H1 (cell line): Measurements from ENCODE around the gene LSM7. TPM values are rescaled to one million over a fixed set of nuclear protein-coding genes. Genes with fewer than 3 reads are reported as not detected.

Experiments
- CTCF ChIA-PET: fragments of 300-600 bp; sonication (Branson Sonifier 250); formaldehyde crosslinking; loops from one replicate; lab custom pipeline; 2021; ENCODE audit not compliant: partially characterized antibody; lab: Charles Lee
- POLR2A ChIA-PET: fragments of 300-600 bp; sonication (Branson Sonifier 250); formaldehyde crosslinking; loops from one replicate; lab custom pipeline; 2021; ENCODE audit warnings: inconsistent platforms; ENCODE audit not compliant: partially characterized antibody; lab: Charles Lee
- DNase-seq, 2 experiments: peaks; one replicate each; pipeline versions ENCODE4 v3.0.0 to v3.0.0-alpha.2; 2010 to 2022; ENCODE audit warnings: low spot score in 2 of 2, low read depth in 1 of 2, mixed read lengths in 1 of 2
- FAIRE-seq: peaks from 2 replicates; lab custom pipeline; 2011; peaks lifted over from hg19 to GRCh38; lab: Jason Lieb, UNC
- H2AFZ ChIP-seq: 2 replicates; pipeline ENCODE4 v1.8.1; 2012; ENCODE audit warnings: low read length, inconsistent platforms
- H2AK5ac ChIP-seq: 2 replicates; pipeline ENCODE4 v1.6.1; 2013; ENCODE audit warnings: low read depth, low read length
- H2BK120ac ChIP-seq: replicated peaks from 2 replicates; pipeline ENCODE3; 2013; ENCODE audit warnings: low read depth, low read length, inconsistent platforms
- H2BK12ac ChIP-seq: 2 replicates; pipeline ENCODE4 v1.6.1; 2013; ENCODE audit warnings: low read depth, low read length
- H2BK15ac ChIP-seq: 2 replicates; pipeline ENCODE4 v1.6.1; 2013; ENCODE audit warnings: low read length
- H2BK20ac ChIP-seq: 2 replicates; pipeline ENCODE4 v1.6.1; 2013; ENCODE audit warnings: low read length
- H2BK5ac ChIP-seq: 2 replicates; pipeline ENCODE4 v1.6.1; 2013; ENCODE audit warnings: low read depth, low read length
- H3K14ac ChIP-seq: 2 replicates; pipeline ENCODE4 v1.6.1; 2013; ENCODE audit warnings: inconsistent platforms; ENCODE audit not compliant: insufficient read length
- H3K18ac ChIP-seq: 2 replicates; pipeline ENCODE4 v1.6.1; 2013; ENCODE audit warnings: low read length; ENCODE audit errors: extremely low read depth
- H3K23ac ChIP-seq: 2 replicates; pipeline ENCODE4 v1.6.1; 2013; ENCODE audit warnings: inconsistent platforms; ENCODE audit not compliant: insufficient read length
- H3K23me2 ChIP-seq: 2 replicates; pipeline ENCODE4 v1.6.1; 2013; ENCODE audit warnings: low read depth, low read length
- H3K27ac ChIP-seq: 2 replicates; pipeline ENCODE4 v1.6.1; 2011; ENCODE audit warnings: low read depth, low read length, inconsistent platforms
- H3K27me3 ChIP-seq, 4 experiments: replicated peaks in 1 of 4; 1 replicate in 1 of 4; 2 replicates in 3 of 4; pipeline versions ENCODE4 v1.6.1 to v1.8.1; 2011 to 2013; ENCODE audit warnings: low read length in 3 of 4, mild to moderate bottlenecking in 3 of 4, inconsistent platforms in 2 of 4, mixed read lengths in 2 of 4, moderate library complexity in 1 of 4; ENCODE audit not compliant: control insufficient read depth in 3 of 4, insufficient read depth in 3 of 4; ENCODE audit errors: extremely low read depth in 1 of 4
- H3K36me3 ChIP-seq, 4 experiments: 2 replicates each; pipeline versions ENCODE4 v1.6.1 to v1.8.1; 2011 to 2013; ENCODE audit warnings: mild to moderate bottlenecking in 4 of 4, low read length in 3 of 4, moderate library complexity in 2 of 4, control low read depth in 1 of 4, inconsistent platforms in 1 of 4; ENCODE audit not compliant: insufficient read depth in 4 of 4, control insufficient read depth in 2 of 4
- H3K4ac ChIP-seq: replicated peaks from 2 replicates; pipeline ENCODE3; 2013; ENCODE audit warnings: low read length, low read depth, mixed read lengths, inconsistent platforms; ENCODE audit not compliant: insufficient read length
- H3K4me1 ChIP-seq, 4 experiments: replicated peaks in 1 of 4; 1 replicate in 1 of 4; 2 replicates in 3 of 4; pipeline versions ENCODE4 v1.6.1 to v1.8.1; 2011 to 2013; ENCODE audit warnings: low read length in 3 of 4, inconsistent platforms in 2 of 4, mixed read lengths in 1 of 4; ENCODE audit not compliant: insufficient read depth in 4 of 4, control insufficient read depth in 3 of 4
- H3K4me2 ChIP-seq, 2 experiments: 2 replicates each; pipeline versions ENCODE4 v1.6.1 to v1.8.1; 2011 to 2013; ENCODE audit warnings: low read depth in 2 of 2, low read length in 2 of 2, control low read depth in 1 of 2, inconsistent platforms in 1 of 2, mild to moderate bottlenecking in 1 of 2; ENCODE audit not compliant: insufficient read depth in 1 of 2
- H3K4me3 ChIP-seq, 4 experiments: fragments of 200-600, 300-600 bp in 1 of 4; sonication (generic), shearing (Covaris generic), sonication (Bioruptor Twin) in 1 of 4; 2 replicates each; pipeline versions ENCODE4 v1.5.1 to v1.8.1; 2011 to 2016; ENCODE audit warnings: low read length in 4 of 4, low read depth in 3 of 4, control low read depth in 2 of 4, inconsistent platforms in 2 of 4, mild to moderate bottlenecking in 2 of 4, mixed read lengths in 1 of 4, moderate library complexity in 1 of 4; ENCODE audit not compliant: insufficient read depth in 2 of 4; ENCODE audit errors: extremely low read depth in 1 of 4
- H3K56ac ChIP-seq: replicated peaks from 2 replicates; pipeline ENCODE3; 2013; ENCODE audit warnings: low read depth, mild to moderate bottlenecking, mixed read lengths, low read length, inconsistent platforms; ENCODE audit not compliant: insufficient read length
- H3K79me1 ChIP-seq: 2 replicates; pipeline ENCODE4 v1.6.1; 2013; ENCODE audit warnings: low read depth, low read length, control low read depth
- H3K79me2 ChIP-seq, 2 experiments: 2 replicates each; pipeline versions ENCODE4 v1.6.1 to v1.8.1; 2012 to 2013; ENCODE audit warnings: low read length in 2 of 2, mild to moderate bottlenecking in 2 of 2, inconsistent platforms in 1 of 2; ENCODE audit not compliant: insufficient read depth in 2 of 2, control insufficient read depth in 1 of 2
- H3K9ac ChIP-seq, 4 experiments: replicated peaks in 1 of 4; 1 replicate in 1 of 4; 2 replicates in 3 of 4; pipeline versions ENCODE4 v1.6.1 to v1.8.1; 2011 to 2013; ENCODE audit warnings: low read depth in 3 of 4, low read length in 3 of 4, control low read depth in 2 of 4, mild to moderate bottlenecking in 2 of 4, moderate library complexity in 2 of 4, inconsistent platforms in 1 of 4; ENCODE audit errors: extremely low read depth in 1 of 4
- H3K9me3 ChIP-seq, 2 experiments: 2 replicates each; pipeline versions ENCODE4 v1.6.1 to v1.8.1; 2012 to 2013; ENCODE audit warnings: mild to moderate bottlenecking in 2 of 2, moderate library complexity in 2 of 2, control low read depth in 1 of 2, inconsistent platforms in 1 of 2, low read depth in 1 of 2, low read length in 1 of 2, mixed read lengths in 1 of 2; ENCODE audit not compliant: insufficient read depth in 2 of 2
- H4K20me1 ChIP-seq, 2 experiments: replicated peaks in 1 of 2; 2 replicates each; pipeline versions ENCODE3 to v1.8.1; 2011 to 2013; ENCODE audit warnings: inconsistent platforms in 2 of 2, low read length in 2 of 2, mild to moderate bottlenecking in 1 of 2; ENCODE audit not compliant: insufficient read depth in 2 of 2, control insufficient read depth in 1 of 2
- H4K5ac ChIP-seq: 2 replicates; pipeline ENCODE4 v1.6.1; 2013; ENCODE audit warnings: low read length, low read depth, mixed read lengths, inconsistent platforms; ENCODE audit not compliant: insufficient read length
- H4K8ac ChIP-seq: 2 replicates; pipeline ENCODE4 v1.8.0; 2013; ENCODE audit warnings: mild to moderate bottlenecking, moderate library complexity, low read length, inconsistent platforms; ENCODE audit not compliant: insufficient read depth; ENCODE audit errors: extremely low read depth
- H4K91ac ChIP-seq: replicated peaks from 2 replicates; pipeline ENCODE3; 2013; ENCODE audit warnings: low read length, mixed read lengths, inconsistent platforms; ENCODE audit not compliant: insufficient read length
- BACH1 ChIP-seq: IDR thresholded peaks from 2 replicates; pipeline ENCODE4 v1.6.1; 2012; ENCODE audit warnings: low read length, improper control_type of control experiment
- EP300 ChIP-seq, 2 experiments: IDR thresholded peaks; 1 replicate in 1 of 2; 2 replicates in 1 of 2; pipeline ENCODE4 v1.6.1; 2011 to 2012; ENCODE audit warnings: low read depth in 2 of 2, low read length in 2 of 2, mild to moderate bottlenecking in 2 of 2, borderline replicate concordance in 1 of 2, inconsistent platforms in 1 of 2, moderate library complexity in 1 of 2
- KDM5A ChIP-seq: fragments of 200-600 bp; IDR thresholded peaks from 2 replicates; pipeline ENCODE4 v1.7.1; 2012; ENCODE audit warnings: mild to moderate bottlenecking, low read length, inconsistent platforms, mixed read lengths
- POLR2AphosphoS5 ChIP-seq: IDR thresholded peaks from 2 replicates; pipeline ENCODE4 v1.6.1; 2011; ENCODE audit warnings: low read depth, low read length
- SIX5 ChIP-seq: IDR thresholded peaks from 2 replicates; pipeline ENCODE4 v1.6.1; 2011; ENCODE audit warnings: mild to moderate bottlenecking, low read depth, low read length
- SRF ChIP-seq: IDR thresholded peaks from 2 replicates; pipeline ENCODE4 v1.6.1; 2011; ENCODE audit warnings: mild to moderate bottlenecking, low read depth, low read length, moderate library complexity
- TEAD4 ChIP-seq: IDR thresholded peaks from 2 replicates; pipeline ENCODE4 v1.6.1; 2012; ENCODE audit warnings: low read depth, low read length, inconsistent platforms, mixed read lengths
- WGBS, 2 experiments: shearing (Covaris generic) in 1 of 2; methylation state at CpG; one replicate each; pipeline versions ENCODE4 v1.1.6 to v1.1.7; 2013 to 2015; ENCODE audit warnings: low lambda C conversion rate in 2 of 2, mixed read lengths in 2 of 2, inconsistent platforms in 1 of 2, low coverage in 1 of 2, missing lambda C conversion rate in 1 of 2; ENCODE audit not compliant: insufficient replicate concordance in 2 of 2, insufficient coverage in 1 of 2, insufficient read length in 1 of 2; ENCODE audit errors: extremely low coverage in 1 of 2, missing lambda C conversion rate in 1 of 2; 5-methylcytosine and 5-hydroxymethylcytosine counted together
- polyA plus RNA-seq, 7 experiments: library from polyadenylated mRNA; depleted of rRNA in 3 of 7; stranded (reverse) in 5 of 7; unstranded in 2 of 7; fragments of >200 nt in 5 of 7; fragments of 200-250 nt in 2 of 7; gene quantifications; 1 replicate in 5 of 7; 2 replicates in 1 of 7; 4 replicates in 1 of 7; pipeline versions ENCODE4 v1.2.1 to v1.2.3, GENCODE V29; 2011 to 2013; ENCODE audit warnings: missing spikeins in 2 of 7, mixed read lengths in 2 of 7
- total RNA-seq: library from RNA; stranded (reverse); fragmentation: NEBNext Ultra II Directional; extraction: Animal tissue kit (Norgen Biotek cat#: 25700); gene quantifications from 2 replicates; pipeline ENCODE4 v1.2.1, GENCODE V29; 2021
- TF ChIP-seq, protein P1 (sequence below): IDR thresholded peaks from 2 replicates; pipeline ENCODE4 v1.6.1; 2012; ENCODE audit warnings: inconsistent platforms

The LSM7 gene
- total and polyA plus RNA-seq, 2 of the 8 experiments (the other 6 are each of a cell fraction or from before 2014, with no cell fraction given) = 228 to 1,335 TPM

- DNase-seq (no peak), FAIRE-seq (no peak)
- ChIA-PET CTCF (interaction anchor here (0.8 to 1.4 kb wide), 4 partner anchors 17 to 328 kb away, joined by 3 to 4 read pairs (median 3); no protein-coding TSS in a partner anchor), POLR2A (interaction anchor here (0.5 to 1.1 kb wide), 5 partner anchors 11 to 243 kb away, joined by 3 to 5 read pairs (median 3); no protein-coding TSS in a partner anchor)
- H4K5ac ChIP-seq = no peak overlapping the region
- no peak overlapping the region for H2BK120ac ChIP-seq
- H3K56ac ChIP-seq = no peak overlapping the region
- H2AFZ ChIP-seq = no peak overlapping the region
- H3K4me2 ChIP-seq = no peak overlapping the region
- H3K4me3 ChIP-seq = no peak overlapping the region
- H2BK20ac ChIP-seq = no peak overlapping the region
- TF ChIP-seq POLR2AphosphoS5 (no peak), SRF (no peak), EP300 (IDR thresholded peaks at IDR 0.05; ENCODE audit: borderline replicate concordance in 1 of 2, low read depth in 2 of 2, low read length in 2 of 2) (no peak), SIX5 (no peak), BACH1 (no peak), KDM5A (no peak), TEAD4 (no peak)
- TF ChIP-seq, protein P1, sequence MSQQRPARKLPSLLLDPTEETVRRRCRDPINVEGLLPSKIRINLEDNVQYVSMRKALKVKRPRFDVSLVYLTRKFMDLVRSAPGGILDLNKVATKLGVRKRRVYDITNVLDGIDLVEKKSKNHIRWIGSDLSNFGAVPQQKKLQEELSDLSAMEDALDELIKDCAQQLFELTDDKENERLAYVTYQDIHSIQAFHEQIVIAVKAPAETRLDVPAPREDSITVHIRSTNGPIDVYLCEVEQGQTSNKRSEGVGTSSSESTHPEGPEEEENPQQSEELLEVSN = no peak
- H3K18ac ChIP-seq = no peak overlapping the region
- no peak overlapping the region for H2AK5ac ChIP-seq
- no peak overlapping the region for H2BK15ac ChIP-seq
- no peaks in the 10 kb centered on the region for H3K79me1 ChIP-seq
- H2BK12ac ChIP-seq = no peak overlapping the region
- H4K8ac ChIP-seq = peak overlapping the region; percentile 11; the same call in 1 of the 2 replicates
- no peak overlapping the region for H3K27ac ChIP-seq
- peaks cover 6% of the 10 kb centered on the region; the same call in 1 of the 2 replicates for H3K23me2 ChIP-seq
- no peak overlapping the region for H3K23ac ChIP-seq
- no peak overlapping the region for H2BK5ac ChIP-seq
- 94% methylated on average over 24 of the region's 24 CpGs; no CpG with 5 or more reads in 1 of the 2 experiments for WGBS, 2 experiments
- H3K9me3 ChIP-seq = no peaks in the 10 kb centered on the region
- H3K4ac ChIP-seq = no peak overlapping the region
- H3K4me1 ChIP-seq = no peaks in the 10 kb centered on the region
- H3K9ac ChIP-seq = no peak overlapping the region
- no peak overlapping the region for H4K91ac ChIP-seq
- H3K14ac ChIP-seq = no peak overlapping the region
- no peaks in the 10 kb centered on the region for H3K27me3 ChIP-seq
- peaks cover 0 to 10% of the 10 kb centered on the region in 2 experiments for H4K20me1 ChIP-seq
- H3K36me3 ChIP-seq = peaks cover 0 to 7% (median 2%) of the 10 kb centered on the region in 4 experiments; a peak in 3 of 8 replicates
- no peaks in the 10 kb centered on the region for H3K79me2 ChIP-seq
These were observed 23.7 kb upstream of the LSM7 start for GRCh38 chr19:2352121-2352520.
